Trophoblast cell (in vitro differentiated cells and primary cell): ENCODE measurements around the gene MBOAT7.
"Not testable (repeated sequence)": the region's sequence is repeated elsewhere in the genome, so short reads cannot be mapped to it uniquely, and the experiment has no call there.

Experiments
- DNase-seq, 2 donors: peaks; one replicate each; pipeline ENCODE4 v3.0.0-alpha.2; 2016
- H2AFZ ChIP-seq: 2 replicates; pipeline ENCODE4 v1.6.1; 2013; ENCODE audit warnings: low read length, moderate library complexity, mild to moderate bottlenecking; ENCODE audit not compliant: insufficient read depth, poor library complexity
- H2AK5ac ChIP-seq: 2 replicates; pipeline ENCODE4 v1.6.1; 2013; ENCODE audit warnings: mild to moderate bottlenecking, low read length
- H2BK120ac ChIP-seq: 2 replicates; pipeline ENCODE4 v1.6.1; 2013; ENCODE audit warnings: low read length, mild to moderate bottlenecking, moderate library complexity; ENCODE audit not compliant: insufficient read depth, poor library complexity
- H2BK12ac ChIP-seq: 2 replicates; pipeline ENCODE4 v1.6.1; 2013; ENCODE audit warnings: mild to moderate bottlenecking, low read length, moderate library complexity
- H2BK5ac ChIP-seq: 2 replicates; pipeline ENCODE4 v1.6.1; 2013; ENCODE audit warnings: low read length, low read depth, moderate library complexity, mild to moderate bottlenecking; ENCODE audit not compliant: poor library complexity
- H3K14ac ChIP-seq: 2 replicates; pipeline ENCODE4 v1.6.1; 2013; ENCODE audit warnings: mild to moderate bottlenecking, low read length
- H3K18ac ChIP-seq: 2 replicates; pipeline ENCODE4 v1.6.1; 2013; ENCODE audit warnings: mild to moderate bottlenecking, low read length
- H3K23ac ChIP-seq: 2 replicates; pipeline ENCODE4 v1.6.1; 2013; ENCODE audit warnings: low read length
- H3K27ac ChIP-seq: 2 replicates; pipeline ENCODE4 v1.5.1; 2013; ENCODE audit warnings: low read depth, mild to moderate bottlenecking, inconsistent platforms, low read length, moderate library complexity
- H3K27me3 ChIP-seq: 2 replicates; pipeline ENCODE4 v1.6.1; 2013; ENCODE audit warnings: inconsistent platforms, mild to moderate bottlenecking, low read length, moderate library complexity; ENCODE audit not compliant: insufficient read depth
- H3K36me3 ChIP-seq, 2 experiments: 1 replicate in 1 of 2; 2 replicates in 1 of 2; pipeline ENCODE4 v1.6.1; 2013; ENCODE audit warnings: low read length in 2 of 2, mild to moderate bottlenecking in 2 of 2, moderate library complexity in 1 of 2; ENCODE audit not compliant: insufficient read depth in 2 of 2, control insufficient read depth in 1 of 2
- H3K4ac ChIP-seq: 2 replicates; pipeline ENCODE4 v1.6.1; 2013; ENCODE audit warnings: low read depth, mild to moderate bottlenecking, low read length, moderate library complexity
- H3K4me1 ChIP-seq, 2 experiments: 1 replicate in 1 of 2; 2 replicates in 1 of 2; pipeline ENCODE4 v1.6.1; 2013; ENCODE audit warnings: low read length in 2 of 2, mild to moderate bottlenecking in 2 of 2, moderate library complexity in 1 of 2; ENCODE audit not compliant: insufficient read depth in 2 of 2, control insufficient read depth in 1 of 2
- H3K4me2 ChIP-seq: 2 replicates; pipeline ENCODE4 v1.6.1; 2013; ENCODE audit warnings: inconsistent platforms, mild to moderate bottlenecking, low read length, moderate library complexity
- H3K4me3 ChIP-seq: 2 replicates; pipeline ENCODE4 v1.5.1; 2013; ENCODE audit warnings: mild to moderate bottlenecking, low read depth, low read length, inconsistent platforms
- H3K79me1 ChIP-seq: one replicate; pipeline ENCODE4 v1.6.1; 2013; ENCODE audit warnings: low read length
- H3K79me2 ChIP-seq: 2 replicates; pipeline ENCODE4 v1.6.1; 2013; ENCODE audit warnings: low read length, mild to moderate bottlenecking; ENCODE audit not compliant: control insufficient read depth, insufficient read depth, poor library complexity
- H3K9ac ChIP-seq: 2 replicates; pipeline ENCODE4 v1.6.1; 2013; ENCODE audit warnings: mild to moderate bottlenecking, low read length
- H3K9me3 ChIP-seq: 2 replicates; pipeline ENCODE4 v1.6.1; 2013; ENCODE audit warnings: low read depth, mild to moderate bottlenecking, control low read depth, inconsistent platforms, low read length; ENCODE audit not compliant: insufficient read depth
- H4K12ac ChIP-seq: 2 replicates; pipeline ENCODE4 v1.6.1; 2013; ENCODE audit warnings: low read depth, mild to moderate bottlenecking, low read length, moderate library complexity
- H4K8ac ChIP-seq: 2 replicates; pipeline ENCODE4 v1.6.1; 2013; ENCODE audit warnings: low read depth, mild to moderate bottlenecking, low read length, moderate library complexity
- H4K91ac ChIP-seq: one replicate; pipeline ENCODE4 v1.6.1; 2013; ENCODE audit warnings: low read depth, mild to moderate bottlenecking, low read length, moderate library complexity
- WGBS: extraction: QIAGEN DNeasy Blood & Tissue Kit; methylation state at CpG from one replicate; pipeline ENCODE4 v1.1.7; 2013; ENCODE audit warnings: missing lambda C conversion rate; ENCODE audit not compliant: insufficient read length, insufficient coverage; ENCODE audit errors: extremely low coverage; 5-methylcytosine and 5-hydroxymethylcytosine counted together

MBOAT7 gene

GRCh38 chr19:54222474-54223276 lies 33.3 kb upstream of the MBOAT7 start, which contains the start of gene LILRB3:
Gene LILRB3, minus strand, starts transcription at chr19:54223007. Its CDS starts 31 bp downstream, at chr19:54222976.
- not testable (repeated sequence) for H2BK120ac ChIP-seq, H3K18ac ChIP-seq, H3K27me3 ChIP-seq, H3K9me3 ChIP-seq, H2AK5ac ChIP-seq, H3K9ac ChIP-seq, H3K14ac ChIP-seq, H3K79me1 ChIP-seq, H4K12ac ChIP-seq, H3K4me3 ChIP-seq, H3K27ac ChIP-seq, H3K23ac ChIP-seq, H3K4me1 ChIP-seq, H3K4me2 ChIP-seq, H3K79me2 ChIP-seq, H2BK12ac ChIP-seq, H4K8ac ChIP-seq, H4K91ac ChIP-seq, H2BK5ac ChIP-seq, H3K4ac ChIP-seq, H3K36me3 ChIP-seq, H2AFZ ChIP-seq, DNase-seq
- no CpG with 5 or more reads among the region's 16 CpGs for WGBS

GRCh38 chr19:54221947-54222346 lies 32.6 kb upstream of the MBOAT7 start:
- not testable (repeated sequence) for H4K8ac ChIP-seq, H2BK12ac ChIP-seq, H2BK120ac ChIP-seq, DNase-seq, H3K18ac ChIP-seq, H3K4ac ChIP-seq, H2BK5ac ChIP-seq, H3K36me3 ChIP-seq, H3K4me1 ChIP-seq, H3K27me3 ChIP-seq, H3K9me3 ChIP-seq, H2AK5ac ChIP-seq, H3K9ac ChIP-seq, H3K27ac ChIP-seq, H3K79me2 ChIP-seq, H3K79me1 ChIP-seq, H4K91ac ChIP-seq, H3K4me3 ChIP-seq, H3K4me2 ChIP-seq, H2AFZ ChIP-seq, H4K12ac ChIP-seq, H3K23ac ChIP-seq, H3K14ac ChIP-seq
- WGBS: no CpG with 5 or more reads among the region's 7 CpGs

GRCh38 chr19:54219702-54220101 lies 30.3 kb upstream of the MBOAT7 start:
- H3K4me1 ChIP-seq: peaks cover 11% of the 10 kb centered on the region in 2 experiments
- H3K79me1 ChIP-seq, H4K91ac ChIP-seq, H2BK5ac ChIP-seq, H3K79me2 ChIP-seq, H2AK5ac ChIP-seq, DNase-seq, H3K4ac ChIP-seq, H3K23ac ChIP-seq, H4K8ac ChIP-seq, H3K36me3 ChIP-seq, H3K27me3 ChIP-seq, H3K4me3 ChIP-seq, H3K4me2 ChIP-seq, H2AFZ ChIP-seq, H3K18ac ChIP-seq, H2BK120ac ChIP-seq, H2BK12ac ChIP-seq, H4K12ac ChIP-seq, H3K9me3 ChIP-seq, H3K9ac ChIP-seq, H3K27ac ChIP-seq, H3K14ac ChIP-seq: not testable (repeated sequence)
- WGBS: no CpG with 5 or more reads among the region's 5 CpGs

- no peaks in the 10 kb centered on the region for H3K9me3 ChIP-seq
- peaks cover 11% of the 10 kb centered on the region in 2 experiments for H3K4me1 ChIP-seq
- no CpG with 5 or more reads among the region's 27 CpGs for whole genome bisulfite sequencing
Observed at GRCh38 chr19:54218960-54219661, 29.7 kb upstream of the MBOAT7 start.

More at GRCh38 chr19:54218960-54219661, 29.7 kb upstream of the MBOAT7 start:
- no peak overlapping the region for H4K91ac ChIP-seq
- H2BK12ac ChIP-seq: no peak overlapping the region
- H3K79me2 ChIP-seq: no peaks in the 10 kb centered on the region
- H4K12ac ChIP-seq: no peak overlapping the region
- H3K14ac ChIP-seq: no peak overlapping the region
- no peak overlapping the region for H3K4ac ChIP-seq
- no peak overlapping the region for H3K4me3 ChIP-seq
- no peak overlapping the region for H3K23ac ChIP-seq
- H3K27me3 ChIP-seq: no peaks in the 10 kb centered on the region
- no peak overlapping the region for H3K27ac ChIP-seq
- no peak overlapping the region for H2BK5ac ChIP-seq
- H3K36me3 ChIP-seq: peaks cover 6 to 7% of the 10 kb centered on the region in 2 experiments
- H2AK5ac ChIP-seq: no peak overlapping the region
- no peak overlapping the region for H2BK120ac ChIP-seq
- no peak overlapping the region for H4K8ac ChIP-seq
- H3K18ac ChIP-seq: no peak overlapping the region
- no peaks in the 10 kb centered on the region for H3K79me1 ChIP-seq
- H2AFZ ChIP-seq: no peak overlapping the region
- H3K4me2 ChIP-seq: no peak overlapping the region
- no peak for DNase-seq
- no peak overlapping the region for H3K9ac ChIP-seq
